Keratinocyte (primary cell): Measurements from ENCODE around the gene ARL15. TPM values are rescaled to one million over a fixed set of nuclear protein-coding genes. Genes with fewer than 3 reads are reported as not detected.

Experiments used
- DNase-seq: peaks from one replicate; pipeline ENCODE4 v3.0.0-alpha.2; 2011; ENCODE audit warnings: low read depth, missing footprints, low spot score
- FAIRE-seq: peaks from 2 replicates; lab custom pipeline; 2011; peaks lifted over from hg19 to GRCh38; lab: Jason Lieb, UNC
- H2AFZ ChIP-seq: 2 replicates; pipeline ENCODE4 v1.6.0; 2012; ENCODE audit warnings: low read length, control low read depth, inconsistent platforms; ENCODE audit not compliant: control insufficient read depth
- H3K27ac ChIP-seq: 2 replicates; pipeline ENCODE4 v1.5.1; 2011; ENCODE audit warnings: low read length; ENCODE audit not compliant: control insufficient read depth, insufficient read depth
- H3K27me3 ChIP-seq: 3 replicates; pipeline ENCODE4 v1.6.0; 2011; ENCODE audit warnings: low read length; ENCODE audit not compliant: control insufficient read depth, insufficient read depth; ENCODE audit errors: extremely low read depth
- H3K36me3 ChIP-seq, 2 experiments: 2 replicates in 1 of 2; 3 replicates in 1 of 2; pipeline ENCODE4 v1.5.1; 2011; ENCODE audit warnings: low read length in 2 of 2, mild to moderate bottlenecking in 1 of 2; ENCODE audit not compliant: control insufficient read depth in 2 of 2, insufficient read depth in 2 of 2; ENCODE audit errors: extremely low read depth in 1 of 2
- H3K4me1 ChIP-seq: 3 replicates; pipeline ENCODE4 v1.5.1; 2011; ENCODE audit warnings: low read length; ENCODE audit not compliant: control insufficient read depth, insufficient read depth; ENCODE audit errors: extremely low read depth
- H3K4me2 ChIP-seq: 3 replicates; pipeline ENCODE4 v1.6.0; 2011; ENCODE audit warnings: low read depth, low read length; ENCODE audit not compliant: control insufficient read depth, insufficient read depth; ENCODE audit errors: extremely low read depth
- H3K4me3 ChIP-seq, 3 experiments: fragments of 200-600 bp in 1 of 3; sonication (generic) in 1 of 3; 2 replicates in 2 of 3; 3 replicates in 1 of 3; pipeline ENCODE4 v1.5.1; 2011 to 2016; ENCODE audit warnings: low read length in 3 of 3, mild to moderate bottlenecking in 3 of 3, control low read depth in 2 of 3, inconsistent platforms in 1 of 3, low read depth in 1 of 3, mixed read lengths in 1 of 3, mixed run types in 1 of 3, moderate library complexity in 1 of 3; ENCODE audit not compliant: control insufficient read depth in 2 of 3, insufficient read depth in 2 of 3; ENCODE audit errors: extremely low read depth in 1 of 3
- H3K79me2 ChIP-seq: 2 replicates; pipeline ENCODE4 v1.6.0; 2012; ENCODE audit warnings: low read length; ENCODE audit not compliant: control insufficient read depth, insufficient read depth
- H3K9ac ChIP-seq: 3 replicates; pipeline ENCODE4 v1.6.0; 2011; ENCODE audit warnings: low read length; ENCODE audit not compliant: control insufficient read depth, insufficient read depth; ENCODE audit errors: extremely low read depth
- H3K9me1 ChIP-seq: 3 replicates; pipeline ENCODE4 v1.6.0; 2011; ENCODE audit warnings: low read length; ENCODE audit not compliant: control insufficient read depth, insufficient read depth; ENCODE audit errors: extremely low read depth
- H3K9me3 ChIP-seq: 2 replicates; pipeline ENCODE4 v1.5.1; 2012; ENCODE audit warnings: low read depth, low read length; ENCODE audit not compliant: control insufficient read depth
- H4K20me1 ChIP-seq: 3 replicates; pipeline ENCODE4 v1.6.0; 2011; ENCODE audit warnings: low read length; ENCODE audit not compliant: control insufficient read depth, insufficient read depth; ENCODE audit errors: extremely low read depth
- EZH2 ChIP-seq: IDR thresholded peaks from one replicate; pipeline ENCODE4 v1.6.1; 2012; ENCODE audit warnings: inconsistent platforms, mild to moderate bottlenecking, low read length, moderate library complexity
- dilution Hi-C: fragments of 300-500 bp; cut with MboI; formaldehyde crosslinking; loops from one replicate; pipeline ENCODE4 v1.7.0; 2020; ENCODE audit warnings: low sequenced_read_pairs; ENCODE audit not compliant: extremely low pct_ligation_motif_present
- polyA plus RNA-seq, 5 experiments: library from polyadenylated mRNA; depleted of rRNA in 3 of 5; stranded (reverse) in 3 of 5; stranded (forward) in 1 of 5; unstranded in 1 of 5; fragments of >200 nt; gene quantifications; 1 replicate in 1 of 5; 2 replicates in 3 of 5; 3 replicates in 1 of 5; pipeline versions ENCODE4 v1.2.1 to v1.2.3, GENCODE V29; 2011 to 2012; ENCODE audit warnings: missing spikeins in 2 of 5, low read depth in 1 of 5, low replicate concordance in 1 of 5
- TF ChIP-seq, protein P1 (sequence below), 3 experiments: IDR thresholded peaks in 1 of 3; conservative IDR thresholded peaks in 1 of 3; optimal IDR thresholded peaks in 1 of 3; 2 replicates in 2 of 3; 3 replicates in 1 of 3; pipeline versions ENCODE3 to v1.5.1; 2011; ENCODE audit warnings: low read length in 3 of 3, mild to moderate bottlenecking in 3 of 3, moderate library complexity in 2 of 3, control low read depth in 1 of 3, inconsistent platforms in 1 of 3; ENCODE audit not compliant: insufficient read depth in 2 of 3; ENCODE audit errors: extremely low read depth in 1 of 3

The ARL15 gene
- polyA plus RNA-seq, 1 donor (not counting 4 experiments of a cell fraction or from before 2014, with no cell fraction given), result 19.7 TPM

DNA sequence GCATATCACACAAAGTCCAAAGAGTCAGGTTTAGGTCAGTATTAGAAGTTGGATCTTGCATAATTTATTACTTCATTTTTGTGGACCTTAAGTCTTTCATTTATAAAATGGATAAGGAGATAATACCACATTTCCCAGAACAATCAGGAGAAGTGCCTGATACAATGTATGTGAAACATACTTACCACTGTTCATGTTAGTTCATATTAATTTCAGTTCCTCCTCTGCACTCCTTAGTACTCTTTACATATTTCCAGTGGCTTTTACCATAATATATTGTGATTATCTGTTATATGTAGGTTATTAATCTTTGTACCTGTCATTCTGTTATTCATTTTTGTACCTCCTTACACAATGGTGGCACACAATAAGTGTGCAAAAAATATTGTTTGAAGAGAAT, 214.4 kb downstream of the ARL15 start:
- no peaks in the 10 kb centered on the region for H3K9me3 ChIP-seq
- no peaks in the 10 kb centered on the region for H3K79me2 ChIP-seq
- TF ChIP-seq, protein P1, sequence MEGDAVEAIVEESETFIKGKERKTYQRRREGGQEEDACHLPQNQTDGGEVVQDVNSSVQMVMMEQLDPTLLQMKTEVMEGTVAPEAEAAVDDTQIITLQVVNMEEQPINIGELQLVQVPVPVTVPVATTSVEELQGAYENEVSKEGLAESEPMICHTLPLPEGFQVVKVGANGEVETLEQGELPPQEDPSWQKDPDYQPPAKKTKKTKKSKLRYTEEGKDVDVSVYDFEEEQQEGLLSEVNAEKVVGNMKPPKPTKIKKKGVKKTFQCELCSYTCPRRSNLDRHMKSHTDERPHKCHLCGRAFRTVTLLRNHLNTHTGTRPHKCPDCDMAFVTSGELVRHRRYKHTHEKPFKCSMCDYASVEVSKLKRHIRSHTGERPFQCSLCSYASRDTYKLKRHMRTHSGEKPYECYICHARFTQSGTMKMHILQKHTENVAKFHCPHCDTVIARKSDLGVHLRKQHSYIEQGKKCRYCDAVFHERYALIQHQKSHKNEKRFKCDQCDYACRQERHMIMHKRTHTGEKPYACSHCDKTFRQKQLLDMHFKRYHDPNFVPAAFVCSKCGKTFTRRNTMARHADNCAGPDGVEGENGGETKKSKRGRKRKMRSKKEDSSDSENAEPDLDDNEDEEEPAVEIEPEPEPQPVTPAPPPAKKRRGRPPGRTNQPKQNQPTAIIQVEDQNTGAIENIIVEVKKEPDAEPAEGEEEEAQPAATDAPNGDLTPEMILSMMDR (optimal IDR thresholded peaks at IDR 0.05 in 1 of 3, IDR thresholded peaks at IDR 0.05 in 1 of 3, conservative IDR thresholded peaks at IDR 0.05 in 1 of 3; ENCODE audit: extremely low read depth in 1 of 3, insufficient read depth in 2 of 3, low read length in 3 of 3), result no peak
- no peak for TF ChIP-seq EZH2
- H3K4me3 ChIP-seq, result no peak overlapping the region
- no peak overlapping the region for H3K9ac ChIP-seq
- no peak overlapping the region for H3K4me2 ChIP-seq
- no peak for DNase-seq
- H3K36me3 ChIP-seq, result no peaks in the 10 kb centered on the region
- H3K4me1 ChIP-seq, result peaks cover 30% of the 10 kb centered on the region
- H3K27ac ChIP-seq, result no peak overlapping the region
- no peak for FAIRE-seq
- dilution Hi-C loops, result no loop called here
- no peaks in the 10 kb centered on the region for H3K9me1 ChIP-seq
- no peaks in the 10 kb centered on the region for H4K20me1 ChIP-seq
- no peak overlapping the region for H2AFZ ChIP-seq
- H3K27me3 ChIP-seq, result no peaks in the 10 kb centered on the region

DNA sequence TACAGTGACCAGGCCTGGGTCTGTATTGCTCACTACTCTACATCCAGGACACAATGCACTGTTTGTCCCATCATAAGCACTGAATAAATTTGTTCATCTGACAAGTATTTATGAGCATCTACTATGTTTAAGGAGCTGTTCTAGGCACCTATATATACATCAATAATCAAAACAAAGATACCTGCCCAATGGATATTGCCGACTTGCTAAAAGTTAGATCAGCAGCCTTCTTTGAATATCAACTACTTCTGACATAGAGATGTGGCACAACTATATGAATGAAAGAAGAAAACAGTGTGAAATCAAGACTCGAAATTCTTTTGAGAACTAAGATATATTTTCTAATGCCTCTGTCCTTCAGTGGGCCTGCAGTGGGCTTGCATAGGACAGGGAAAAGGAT, 215.7 kb downstream of the ARL15 start:
- no peak for DNase-seq
- Histone ChIP-seq H3K4me1 (peaks cover 34% of the 10 kb centered on the region), H2AFZ (no peak overlapping the region), H3K27ac (no peak overlapping the region), H3K27me3 (no peaks in the 10 kb centered on the region), H3K4me3 (no peak overlapping the region), H3K79me2 (no peaks in the 10 kb centered on the region), H3K9me3 (no peaks in the 10 kb centered on the region), H3K4me2 (no peak overlapping the region), H3K9me1 (no peaks in the 10 kb centered on the region), H4K20me1 (no peaks in the 10 kb centered on the region), H3K36me3 (no peaks in the 10 kb centered on the region), H3K9ac (no peak overlapping the region)
- dilution Hi-C loops, result no loop called here
- TF ChIP-seq EZH2, result no peak
- TF ChIP-seq, protein P1 (optimal IDR thresholded peaks at IDR 0.05 in 1 of 3, IDR thresholded peaks at IDR 0.05 in 1 of 3, conservative IDR thresholded peaks at IDR 0.05 in 1 of 3; ENCODE audit: extremely low read depth in 1 of 3, insufficient read depth in 2 of 3, low read length in 3 of 3), result no peak
- no peak for FAIRE-seq
